ENCODE data around the gene ACER3. TPM values are rescaled to one million over a fixed set of nuclear protein-coding genes. Genes with fewer than 3 reads are reported as not detected.

Gene ACER3
- total RNA-seq, 1 donor from 2014 or later = 17.3 TPM

GRCh38 chr11:77068457-77069335, 208.0 kb downstream of the ACER3 start:
- DNase-seq (ENCODE audit: low read depth) (no peak), FAIRE-seq (no peak)
- Mint-ChIP-seq H3K36me3 (ENCODE audit: low read depth, unreplicated experiment) (no peaks in the 10 kb centered on the region), H3K4me1 (ENCODE audit: low read depth, unreplicated experiment) (peaks cover 21% of the 10 kb centered on the region), H3K27ac (ENCODE audit: unreplicated experiment) (no peak overlapping the region), H3K27me3 (ENCODE audit: low read depth, unreplicated experiment) (peaks cover 5% of the 10 kb centered on the region), H3K4me3 (ENCODE audit: unreplicated experiment) (peak overlapping the region; percentile 45), H3K9me3 (ENCODE audit: unreplicated experiment) (no peaks in the 10 kb centered on the region)
- peaks cover 28% of the 10 kb centered on the region for H3K4me1 ChIP-seq (ENCODE audit: insufficient read depth, low read length)
- H3K27ac ChIP-seq (ENCODE audit: low read depth, low read length) = no peak overlapping the region
- no peaks in the 10 kb centered on the region for H3K36me3 ChIP-seq (ENCODE audit: insufficient read depth, low read length)
- H4K20me1 ChIP-seq (ENCODE audit: insufficient read depth, low read length) = peaks cover 52% of the 10 kb centered on the region
- no peak overlapping the region for H3K9ac ChIP-seq (ENCODE audit: low read length)
- H3K9me3 ChIP-seq (ENCODE audit: insufficient read depth, low read depth, low read length) = no peaks in the 10 kb centered on the region
- H3K4me3 ChIP-seq (ENCODE audit: insufficient read depth, low read depth, low read length) = no peak overlapping the region
- H2AFZ ChIP-seq (ENCODE audit: low read depth, low read length) = no peak overlapping the region
- TF ChIP-seq EZH2 (IDR thresholded peaks at IDR 0.05; ENCODE audit: insufficient read depth, low read length) = no peak
- TF ChIP-seq CTCF (IDR thresholded peaks at IDR 0.05; ENCODE audit: insufficient read depth, low read depth, low read length) = no peak
- H3K4me2 ChIP-seq (ENCODE audit: low read length) = peak overlapping the region; percentile 95
- no peaks in the 10 kb centered on the region for H3K27me3 ChIP-seq (ENCODE audit: insufficient read depth, low read length)
- H3K79me2 ChIP-seq (ENCODE audit: insufficient read depth, low read length) = peaks cover 34% of the 10 kb centered on the region

- Histone ChIP-seq H3K4me3 (ENCODE audit: insufficient read depth, low read depth, low read length) (no peak overlapping the region), H3K36me3 (ENCODE audit: insufficient read depth, low read length) (no peaks in the 10 kb centered on the region), H3K27me3 (ENCODE audit: insufficient read depth, low read length) (no peaks in the 10 kb centered on the region), H3K9ac (ENCODE audit: low read length) (no peak overlapping the region), H2AFZ (ENCODE audit: low read depth, low read length) (no peak overlapping the region), H3K9me3 (ENCODE audit: insufficient read depth, low read depth, low read length) (no peaks in the 10 kb centered on the region), H3K4me2 (ENCODE audit: low read length) (no peak overlapping the region), H3K27ac (ENCODE audit: low read depth, low read length) (no peak overlapping the region), H4K20me1 (ENCODE audit: insufficient read depth, low read length) (peaks cover 53% of the 10 kb centered on the region), H3K79me2 (ENCODE audit: insufficient read depth, low read length) (peaks cover 37% of the 10 kb centered on the region), H3K4me1 (ENCODE audit: insufficient read depth, low read length) (peaks cover 35% of the 10 kb centered on the region)
- H3K36me3 Mint-ChIP-seq (ENCODE audit: low read depth, unreplicated experiment) = no peaks in the 10 kb centered on the region
- FAIRE-seq (no peak), DNase-seq (ENCODE audit: low read depth) (no peak)
- no peak overlapping the region for H3K4me3 Mint-ChIP-seq (ENCODE audit: unreplicated experiment)
- H3K9me3 Mint-ChIP-seq (ENCODE audit: unreplicated experiment) = no peaks in the 10 kb centered on the region
- H3K4me1 Mint-ChIP-seq (ENCODE audit: low read depth, unreplicated experiment) = peaks cover 23% of the 10 kb centered on the region
- no peak overlapping the region for H3K27ac Mint-ChIP-seq (ENCODE audit: unreplicated experiment)
- H3K27me3 Mint-ChIP-seq (ENCODE audit: low read depth, unreplicated experiment) = peaks cover 5% of the 10 kb centered on the region
- no peak for TF ChIP-seq CTCF (IDR thresholded peaks at IDR 0.05; ENCODE audit: insufficient read depth, low read depth, low read length)
- TF ChIP-seq EZH2 (IDR thresholded peaks at IDR 0.05; ENCODE audit: insufficient read depth, low read length) = no peak
Observed at GRCh38 chr11:77069336-77069968, 208.7 kb downstream of the ACER3 start.

All from astrocyte (in vitro differentiated cells and primary cell).